Femur (tissue), 1 donor: ENCODE results near the gene PALLD.
A peak's percentile ranks its signal among the peaks of the same experiment; 100 is the strongest.

Experiments used
- DNase-seq: peaks from one replicate; pipeline ENCODE4 v3.0.0-alpha.2; 2017

Gene PALLD

GRCh38 chr4:168839758-168840391 is 343.0 kb downstream of the PALLD start:
- DNase-seq, result no peak

GRCh38 chr4:168840392-168840763 is 343.5 kb downstream of the PALLD start:
- no peak for DNase-seq

- DNase-seq, result peak; percentile 51
These were observed 344.3 kb downstream of the PALLD start for GRCh38 chr4:168841000-168841671.

- no peak for DNase-seq
These were observed 344.8 kb downstream of the PALLD start for GRCh38 chr4:168841672-168842019.

- no peak for DNase-seq
These were observed 345.3 kb downstream of the PALLD start for GRCh38 chr4:168842186-168842585.

- DNase-seq, result no peak
These were observed 346.8 kb downstream of the PALLD start for GRCh38 chr4:168843635-168844034.

GRCh38 chr4:168844353-168845049 is 347.6 kb downstream of the PALLD start:
- no peak for DNase-seq

GRCh38 chr4:168845897-168846296 is 349.0 kb downstream of the PALLD start:
- no peak for DNase-seq

GRCh38 chr4:168846414-168846813 is 349.6 kb downstream of the PALLD start:
- DNase-seq, result no peak

- DNase-seq, result no peak
These were observed 351.1 kb downstream of the PALLD start for GRCh38 chr4:168847771-168848502.

- DNase-seq, result no peak
These were observed 352.3 kb downstream of the PALLD start for GRCh38 chr4:168849030-168849675.

GRCh38 chr4:168849997-168850396 is 353.1 kb downstream of the PALLD start:
- no peak for DNase-seq

GRCh38 chr4:168852387-168852786 is 355.5 kb downstream of the PALLD start:
- DNase-seq, result no peak

- no peak for DNase-seq
These were observed 356.3 kb downstream of the PALLD start for GRCh38 chr4:168852933-168853713.

GRCh38 chr4:168853770-168854169 is 356.9 kb downstream of the PALLD start:
- DNase-seq, result no peak

GRCh38 chr4:168854350-168854921 is 357.6 kb downstream of the PALLD start:
- peak; percentile 83 for DNase-seq

- DNase-seq, result no peak
These were observed 359.5 kb downstream of the PALLD start for GRCh38 chr4:168856312-168856711.

- DNase-seq, result no peak
These were observed 360.2 kb downstream of the PALLD start for GRCh38 chr4:168857009-168857408.

- no peak for DNase-seq
These were observed 360.9 kb downstream of the PALLD start for GRCh38 chr4:168857546-168858314.

- DNase-seq, result no peak
These were observed 362.2 kb downstream of the PALLD start for GRCh38 chr4:168859100-168859499.
